Fibroblast of mammary gland (primary cell): ENCODE results near the gene GPR4.

Experiments used
- DNase-seq: peaks from one replicate; pipeline ENCODE4 v3.0.0-alpha.2; 2010; ENCODE audit warnings: low read depth
- H3K4me3 ChIP-seq: 2 replicates; pipeline ENCODE4 v1.5.1; 2011; ENCODE audit warnings: low read depth, mild to moderate bottlenecking, low read length, moderate library complexity; ENCODE audit not compliant: control insufficient read depth
- CTCF ChIP-seq: conservative IDR thresholded peaks from 2 replicates; pipeline ENCODE4 v1.5.1; 2011; ENCODE audit warnings: low read depth, low read length, inconsistent platforms; ENCODE audit not compliant: control insufficient read depth, insufficient read depth

The GPR4 gene

GRCh38 chr19:45590300-45591003 lies 11.6 kb downstream of the GPR4 start:
- no peak for DNase-seq
- TF ChIP-seq CTCF = no peak
- H3K4me3 ChIP-seq = no peak overlapping the region

- no peak for DNase-seq
- no peak for TF ChIP-seq CTCF
- H3K4me3 ChIP-seq = no peak overlapping the region
These were observed 12.2 kb downstream of the GPR4 start for GRCh38 chr19:45589768-45590167.

- no peak for TF ChIP-seq CTCF
- no peak overlapping the region for H3K4me3 ChIP-seq
- peak; percentile 39 for DNase-seq
These were observed 14.1 kb downstream of the GPR4 start for GRCh38 chr19:45587873-45588272.

GRCh38 chr19:45585158-45585577 lies 16.8 kb downstream of the GPR4 start:
- peak overlapping the region; percentile 92 for H3K4me3 ChIP-seq
- TF ChIP-seq CTCF = no peak

GRCh38 chr19:45584332-45585157 lies 17.5 kb downstream of the GPR4 start, which contains the start of gene OPA3:
Gene OPA3 (minus strand): TSS chr19:45584802. CDS start chr19:45584764, 38 bp downstream.
- peak; percentile 100 for DNase-seq
- peak within 1 kb of the TSS; percentile 92 for H3K4me3 ChIP-seq
- TF ChIP-seq CTCF = no peak

More at GRCh38 chr19:45585158-45585577, 16.8 kb downstream of the GPR4 start:
- no peak for DNase-seq

- no peak for DNase-seq
- no peak for TF ChIP-seq CTCF
- H3K4me3 ChIP-seq = no peak overlapping the region
These were observed 20.4 kb downstream of the GPR4 start for GRCh38 chr19:45581576-45581975.
